Stimulated activated naive B cell treated with anti-CD40 and anti-IgM and Interleukin-4, amounts not matched to agents 10 μg/mL and 1 μg/mL and 100 μg/mL, for 72 hours (primary cell): ENCODE results near the gene FAT2.

Experiments
- ATAC-seq, 2 donors: fragments of 150-1000 bp; cut with Tn5 transposase; replicated peaks; 2 replicates each; pipeline ENCODE4 v1.10.0; 2021; ENCODE audit warnings: moderate library complexity in 1 of 2
- DNase-seq: peaks from one replicate; pipeline ENCODE4 v3.0.0; 2021
- H3K27ac Mint-ChIP-seq: one replicate; pipeline ENCODE4 v1.8.0; 2022; ENCODE audit warnings: mild to moderate bottlenecking, mixed read lengths
- H3K27me3 Mint-ChIP-seq, 2 donors: one replicate each; pipeline ENCODE4 v1.8.0; 2022; ENCODE audit warnings: mixed read lengths in 2 of 2
- H3K36me3 Mint-ChIP-seq, 2 donors: one replicate each; pipeline ENCODE4 v1.8.0; 2022; ENCODE audit warnings: mixed read lengths in 2 of 2, mild to moderate bottlenecking in 1 of 2
- H3K4me1 Mint-ChIP-seq, 2 donors: one replicate each; pipeline ENCODE4 v1.8.0; 2022; ENCODE audit warnings: mixed read lengths in 2 of 2, mild to moderate bottlenecking in 1 of 2
- H3K4me3 Mint-ChIP-seq, 2 donors: one replicate each; pipeline ENCODE4 v1.8.0; 2022; ENCODE audit warnings: mild to moderate bottlenecking in 2 of 2, mixed read lengths in 2 of 2, moderate library complexity in 1 of 2
- H3K9me3 Mint-ChIP-seq, 2 donors: one replicate each; pipeline ENCODE4 v1.8.0; 2022; ENCODE audit warnings: mixed read lengths in 2 of 2, mild to moderate bottlenecking in 1 of 2

FAT2 gene

DNA sequence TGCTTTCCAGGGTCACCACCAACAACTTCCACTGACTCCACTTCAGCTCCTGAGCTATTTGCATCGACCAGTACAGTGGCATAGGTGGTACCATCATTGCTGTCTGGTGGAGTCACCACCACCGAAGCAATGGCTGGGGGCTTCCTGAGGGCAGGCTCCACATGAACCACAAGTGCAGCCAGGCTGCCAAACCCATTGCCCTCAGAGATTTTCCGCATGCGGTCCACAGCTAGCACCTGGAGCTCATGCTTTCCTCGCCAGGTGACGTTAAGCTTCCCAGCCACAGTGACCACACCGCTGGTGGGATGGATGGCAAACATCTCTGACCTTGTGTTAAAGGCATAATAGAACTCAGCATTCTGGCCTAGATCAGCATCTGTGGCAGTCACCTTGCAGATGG, 23.1 kb downstream of the FAT2 start:
- peaks cover 13 to 31% of the 10 kb centered on the region in 2 donors for H3K4me1 Mint-ChIP-seq
- peaks cover 0 to 6% of the 10 kb centered on the region in 2 donors for H3K9me3 Mint-ChIP-seq
- no peak overlapping the region for H3K4me3 Mint-ChIP-seq
- H3K27me3 Mint-ChIP-seq, result peaks cover 6 to 10% of the 10 kb centered on the region in 2 donors
- no peak for ATAC-seq
- no peak for DNase-seq
- no peak overlapping the region for H3K27ac Mint-ChIP-seq
- peaks cover 2 to 4% of the 10 kb centered on the region in 2 donors for H3K36me3 Mint-ChIP-seq

DNA sequence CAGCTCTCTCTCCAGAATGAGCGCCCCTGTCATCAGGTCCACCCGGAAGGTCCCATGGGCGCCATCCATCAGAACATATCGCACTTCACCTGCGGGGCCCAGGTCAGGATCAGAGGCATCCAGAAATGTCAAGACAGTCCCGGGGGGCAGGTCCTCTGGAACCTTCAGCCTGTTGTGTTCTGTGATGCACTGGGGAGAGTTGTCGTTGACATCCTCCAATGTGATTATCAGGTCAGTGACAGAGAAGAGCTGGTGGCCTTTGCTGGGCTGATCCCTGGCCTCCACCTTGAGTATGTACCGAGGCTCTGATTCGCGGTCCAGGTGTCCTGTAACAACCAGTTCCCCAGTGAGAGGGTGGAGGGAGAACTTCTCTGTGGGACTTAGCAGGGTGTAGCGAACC, 25.2 kb downstream of the FAT2 start:
- ATAC-seq (no peak), DNase-seq (no peak)
- H3K9me3 Mint-ChIP-seq, result peaks cover 0 to 5% of the 10 kb centered on the region in 2 donors
- peaks cover 13 to 19% of the 10 kb centered on the region in 2 donors for H3K4me1 Mint-ChIP-seq
- peaks cover 2 to 4% of the 10 kb centered on the region in 2 donors for H3K36me3 Mint-ChIP-seq
- no peak overlapping the region for H3K27ac Mint-ChIP-seq
- H3K4me3 Mint-ChIP-seq, result no peak overlapping the region
- peaks cover 10 to 17% of the 10 kb centered on the region in 2 donors for H3K27me3 Mint-ChIP-seq

DNA sequence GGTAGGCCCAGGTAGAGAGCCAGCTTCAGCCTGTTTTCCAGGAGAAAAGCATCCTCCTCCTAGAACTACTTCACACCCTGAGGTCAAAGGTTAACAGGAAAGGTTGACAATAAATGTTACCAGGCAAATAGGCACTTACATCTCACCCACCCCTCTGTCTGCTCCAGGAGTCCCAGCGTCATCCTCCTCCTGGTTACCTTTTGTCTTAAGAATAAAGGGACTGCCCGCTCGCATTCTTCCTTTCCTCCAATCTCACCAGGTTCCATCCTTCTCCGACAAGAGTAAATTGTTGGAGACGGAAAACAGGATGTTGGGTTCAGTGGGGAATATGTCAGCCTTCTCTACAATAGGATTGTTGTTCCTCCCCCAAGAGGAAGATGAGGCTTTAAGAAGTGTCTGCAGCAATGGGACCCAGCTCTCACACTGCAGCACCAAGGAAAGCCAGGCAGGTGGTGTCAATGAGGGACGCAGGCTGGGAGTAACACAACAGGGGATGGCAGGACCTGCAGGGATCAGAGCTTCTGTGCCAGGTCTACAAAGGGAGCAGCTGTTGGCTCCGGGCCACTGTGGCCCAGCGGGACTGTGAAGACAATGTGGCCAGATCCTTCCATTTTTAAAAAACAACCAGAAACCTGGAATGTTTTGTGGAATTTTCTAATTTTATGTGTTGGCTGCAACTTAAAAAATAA, 29.0 kb downstream of the FAT2 start:
- Mint-ChIP-seq H3K4me1 (peaks cover 3% of the 10 kb centered on the region in 2 donors), H3K9me3 (no peaks in the 10 kb centered on the region), H3K4me3 (no peak overlapping the region), H3K27ac (no peak overlapping the region), H3K36me3 (peaks cover 2% of the 10 kb centered on the region in 2 donors), H3K27me3 (peaks cover 10 to 17% of the 10 kb centered on the region in 2 donors)
- DNase-seq (no peak), ATAC-seq (no peak)

DNA sequence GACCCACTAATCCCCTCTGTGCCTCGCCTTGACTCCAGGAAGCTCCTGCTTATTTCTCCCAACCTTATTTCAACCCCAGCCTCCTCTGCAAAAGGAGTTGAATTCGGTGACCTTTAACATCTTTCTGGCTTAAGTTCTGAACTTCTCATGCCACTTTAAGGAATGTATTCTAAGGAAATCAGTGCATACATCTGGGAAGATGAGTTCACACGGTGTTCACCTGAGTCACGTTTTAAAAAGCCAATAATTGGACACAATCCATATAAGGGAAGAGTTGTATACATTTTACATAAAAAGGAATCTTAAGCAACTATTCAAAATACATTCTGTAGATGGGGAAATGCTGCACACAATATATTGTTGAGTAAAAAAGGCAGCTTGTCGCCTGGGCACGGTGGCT, 33.2 kb downstream of the FAT2 start:
- Mint-ChIP-seq H3K9me3 (no peaks in the 10 kb centered on the region), H3K36me3 (no peaks in the 10 kb centered on the region), H3K27ac (no peak overlapping the region), H3K27me3 (peaks cover 4 to 7% of the 10 kb centered on the region in 2 donors), H3K4me1 (peaks cover 13 to 16% of the 10 kb centered on the region in 2 donors), H3K4me3 (no peak overlapping the region)
- ATAC-seq, result no peak
- DNase-seq, result no peak

- DNase-seq, result no peak
- Mint-ChIP-seq H3K27me3 (peaks cover 4 to 5% of the 10 kb centered on the region in 2 donors), H3K27ac (no peak overlapping the region), H3K4me1 (peaks cover 13 to 16% of the 10 kb centered on the region in 2 donors), H3K9me3 (no peaks in the 10 kb centered on the region), H3K4me3 (no peak overlapping the region), H3K36me3 (no peaks in the 10 kb centered on the region)
- ATAC-seq, result no peak
These were observed 33.7 kb downstream of the FAT2 start for GRCh38 chr5:151557466-151557865.

- peak; percentile 26 for DNase-seq
- Mint-ChIP-seq H3K36me3 (no peaks in the 10 kb centered on the region), H3K4me1 (peaks cover 13 to 16% of the 10 kb centered on the region in 2 donors), H3K27me3 (no peaks in the 10 kb centered on the region), H3K27ac (peak overlapping the region; percentile 6), H3K9me3 (no peaks in the 10 kb centered on the region), H3K4me3 (no peak overlapping the region)
- ATAC-seq, result peak; percentile 90 to 95
These were observed 34.3 kb downstream of the FAT2 start for GRCh38 chr5:151556806-151557205.

GRCh38 chr5:151555760-151556576, 35.2 kb downstream of the FAT2 start:
- no peak overlapping the region for H3K27ac Mint-ChIP-seq
- no peak overlapping the region for H3K4me3 Mint-ChIP-seq
- H3K4me1 Mint-ChIP-seq, result peaks cover 13 to 16% of the 10 kb centered on the region in 2 donors
- ATAC-seq (peak in 1 of 2 donors; percentile 6), DNase-seq (no peak)
- no peaks in the 10 kb centered on the region for H3K36me3 Mint-ChIP-seq
- H3K9me3 Mint-ChIP-seq, result no peaks in the 10 kb centered on the region
- H3K27me3 Mint-ChIP-seq, result no peaks in the 10 kb centered on the region

GRCh38 chr5:151553695-151554094, 37.4 kb downstream of the FAT2 start:
- Mint-ChIP-seq H3K4me1 (peaks cover 13 to 16% of the 10 kb centered on the region in 2 donors), H3K36me3 (no peaks in the 10 kb centered on the region), H3K9me3 (no peaks in the 10 kb centered on the region), H3K4me3 (no peak overlapping the region), H3K27me3 (no peaks in the 10 kb centered on the region), H3K27ac (no peak overlapping the region)
- no peak for DNase-seq
- no peak for ATAC-seq

GRCh38 chr5:151553130-151553670, 37.9 kb downstream of the FAT2 start:
- DNase-seq (no peak), ATAC-seq (no peak)
- Mint-ChIP-seq H3K4me1 (peaks cover 13 to 16% of the 10 kb centered on the region in 2 donors), H3K9me3 (no peaks in the 10 kb centered on the region), H3K36me3 (no peaks in the 10 kb centered on the region), H3K4me3 (no peak overlapping the region), H3K27me3 (no peaks in the 10 kb centered on the region), H3K27ac (no peak overlapping the region)

- no peaks in the 10 kb centered on the region for H3K36me3 Mint-ChIP-seq
- no peak overlapping the region for H3K4me3 Mint-ChIP-seq
- H3K4me1 Mint-ChIP-seq, result peaks cover 8 to 11% of the 10 kb centered on the region in 2 donors
- no peak for ATAC-seq
- no peaks in the 10 kb centered on the region for H3K27me3 Mint-ChIP-seq
- no peak for DNase-seq
- no peaks in the 10 kb centered on the region for H3K9me3 Mint-ChIP-seq
- H3K27ac Mint-ChIP-seq, result no peak overlapping the region
These were observed 39.1 kb downstream of the FAT2 start for GRCh38 chr5:151551985-151552384.

DNA sequence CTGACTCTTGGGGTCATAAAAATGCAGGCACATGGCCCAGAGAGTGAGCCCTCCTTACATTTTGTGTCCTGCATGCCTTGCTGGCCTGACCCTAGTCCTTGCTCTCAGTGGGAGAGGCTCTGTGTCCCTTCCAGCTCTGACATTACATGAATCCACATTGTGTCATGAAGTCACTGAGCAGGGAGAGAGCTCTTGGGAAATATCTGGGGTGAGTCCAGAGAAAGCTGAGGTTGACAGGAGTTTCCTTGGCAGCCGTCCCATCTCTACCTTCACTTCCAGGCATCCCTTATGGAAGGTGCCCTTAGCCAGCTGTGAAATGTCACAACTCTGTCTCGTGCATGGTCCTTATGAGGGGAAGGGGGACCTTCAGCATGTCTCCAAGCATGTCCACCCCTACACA, 41.0 kb downstream of the FAT2 start:
- Mint-ChIP-seq H3K4me1 (no peaks in the 10 kb centered on the region), H3K4me3 (no peak overlapping the region), H3K27ac (no peak overlapping the region), H3K27me3 (no peaks in the 10 kb centered on the region), H3K9me3 (no peaks in the 10 kb centered on the region), H3K36me3 (no peaks in the 10 kb centered on the region)
- DNase-seq (no peak), ATAC-seq (no peak)

- Mint-ChIP-seq H3K27me3 (peaks cover 0 to 3% of the 10 kb centered on the region in 2 donors), H3K4me1 (no peaks in the 10 kb centered on the region), H3K4me3 (no peak overlapping the region), H3K9me3 (no peaks in the 10 kb centered on the region), H3K27ac (no peak overlapping the region), H3K36me3 (no peaks in the 10 kb centered on the region)
- no peak for ATAC-seq
- no peak for DNase-seq
These were observed 41.4 kb downstream of the FAT2 start for GRCh38 chr5:151549713-151550112.

GRCh38 chr5:151547364-151547763, 43.8 kb downstream of the FAT2 start:
- Mint-ChIP-seq H3K27me3 (peaks cover 0 to 3% of the 10 kb centered on the region in 2 donors), H3K9me3 (no peaks in the 10 kb centered on the region), H3K36me3 (no peaks in the 10 kb centered on the region), H3K4me1 (no peaks in the 10 kb centered on the region), H3K27ac (no peak overlapping the region), H3K4me3 (no peak overlapping the region)
- DNase-seq (no peak), ATAC-seq (no peak)

GRCh38 chr5:151541571-151541970, 49.6 kb downstream of the FAT2 start:
- H3K36me3 Mint-ChIP-seq, result peaks cover 0 to 1% of the 10 kb centered on the region in 2 donors
- no peak for ATAC-seq
- H3K27ac Mint-ChIP-seq, result no peak overlapping the region
- DNase-seq, result no peak
- H3K4me1 Mint-ChIP-seq, result no peaks in the 10 kb centered on the region
- no peak overlapping the region for H3K4me3 Mint-ChIP-seq
- H3K27me3 Mint-ChIP-seq, result peaks cover 6 to 12% of the 10 kb centered on the region in 2 donors
- H3K9me3 Mint-ChIP-seq, result no peaks in the 10 kb centered on the region
